Activated CD4-positive, alpha-beta memory T cell treated with anti-CD3 and anti-CD28 coated beads for 36 hours (primary cell): ENCODE data around the gene PLCB4. TPM values are rescaled to one million over a fixed set of nuclear protein-coding genes. Genes with fewer than 3 reads are reported as not detected.

Experiments
- CTCF ChIA-PET: fragments of 350-600 bp; sonication (Branson Sonifier 250); formaldehyde crosslinking; loops from one replicate; lab custom pipeline; 2021; ENCODE audit warnings: antibody characterized with exemption, inconsistent platforms; lab: Charles Lee
- POLR2A ChIA-PET: fragments of 350-600 bp; sonication (Branson Sonifier 250); formaldehyde crosslinking; loops from one replicate; lab custom pipeline; 2021; ENCODE audit warnings: antibody characterized with exemption; lab: Charles Lee
- DNase-seq: peaks from one replicate; pipeline ENCODE4 v3.0.0-alpha.2; 2020
- H3K27ac Mint-ChIP-seq: one replicate; pipeline ENCODE4 v1.8.0; 2021; ENCODE audit warnings: mixed read lengths
- H3K27me3 Mint-ChIP-seq: one replicate; pipeline ENCODE4 v1.8.0; 2021; ENCODE audit warnings: mixed read lengths
- H3K36me3 Mint-ChIP-seq: one replicate; pipeline ENCODE4 v1.8.0; 2021; ENCODE audit warnings: mixed read lengths
- H3K4me1 Mint-ChIP-seq: one replicate; pipeline ENCODE4 v1.8.0; 2021; ENCODE audit warnings: low read depth, mixed read lengths
- H3K4me3 Mint-ChIP-seq: one replicate; pipeline ENCODE4 v1.8.0; 2021; ENCODE audit warnings: mild to moderate bottlenecking, mixed read lengths
- H3K9me3 Mint-ChIP-seq: one replicate; pipeline ENCODE4 v1.8.0; 2021; ENCODE audit warnings: mixed read lengths
- intact Hi-C: fragments of 100-400 bp; cut with micrococcal nuclease; formaldehyde crosslinking; loops from one replicate; pipeline ENCODE4 v1.15.1; 2023
- total RNA-seq, 2 experiments: library from RNA; stranded (reverse); gene quantifications; one replicate each; pipeline ENCODE4 v1.2.3, GENCODE V29; 2021

PLCB4 gene
- total RNA-seq, 2 experiments from 2014 or later = not detected

DNA sequence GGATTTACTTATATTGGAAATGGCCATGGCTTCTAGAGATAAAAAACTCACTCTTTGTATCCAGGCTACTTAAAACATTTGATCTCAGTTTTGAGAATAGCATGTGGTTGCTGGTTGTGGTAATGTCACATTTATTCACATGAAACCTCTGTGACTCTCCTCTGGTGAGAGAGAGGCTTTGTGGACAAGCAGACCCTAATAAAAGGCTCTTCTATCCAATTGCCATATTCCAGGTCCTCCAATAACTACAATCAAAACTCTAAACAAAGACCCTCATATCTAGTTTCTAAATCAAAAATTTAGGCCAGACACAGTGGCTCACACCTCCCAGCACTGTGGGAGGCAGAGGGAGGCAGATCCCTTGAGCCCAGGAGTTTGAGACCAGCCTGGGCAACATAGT is 269.2 kb downstream of the PLCB4 start:
- no peak for DNase-seq

GRCh38 chr20:9339708-9340107 is 270.8 kb downstream of the PLCB4 start:
- Mint-ChIP-seq H3K27ac (no peak overlapping the region), H3K4me3 (no peak overlapping the region), H3K9me3 (peaks cover 2% of the 10 kb centered on the region), H3K27me3 (no peaks in the 10 kb centered on the region), H3K4me1 (no peaks in the 10 kb centered on the region), H3K36me3 (no peaks in the 10 kb centered on the region)
- intact Hi-C loops = no loop called here
- DNase-seq = no peak
- POLR2A ChIA-PET = no interaction called here
- CTCF ChIA-PET = no interaction called here

More for the DNA sequence above, 269.2 kb downstream of the PLCB4 start:
- POLR2A ChIA-PET = no interaction called here
- no peaks in the 10 kb centered on the region for H3K36me3 Mint-ChIP-seq
- intact Hi-C loops = no loop called here
- H3K27me3 Mint-ChIP-seq = no peaks in the 10 kb centered on the region
- no peak overlapping the region for H3K27ac Mint-ChIP-seq
- no peak overlapping the region for H3K4me3 Mint-ChIP-seq
- H3K9me3 Mint-ChIP-seq = peaks cover 2% of the 10 kb centered on the region
- CTCF ChIA-PET = no interaction called here
- H3K4me1 Mint-ChIP-seq = no peaks in the 10 kb centered on the region

GRCh38 chr20:9342651-9343050 is 273.8 kb downstream of the PLCB4 start:
- H3K27me3 Mint-ChIP-seq = no peaks in the 10 kb centered on the region
- ChIA-PET CTCF (no interaction called here), POLR2A (no interaction called here)

DNA sequence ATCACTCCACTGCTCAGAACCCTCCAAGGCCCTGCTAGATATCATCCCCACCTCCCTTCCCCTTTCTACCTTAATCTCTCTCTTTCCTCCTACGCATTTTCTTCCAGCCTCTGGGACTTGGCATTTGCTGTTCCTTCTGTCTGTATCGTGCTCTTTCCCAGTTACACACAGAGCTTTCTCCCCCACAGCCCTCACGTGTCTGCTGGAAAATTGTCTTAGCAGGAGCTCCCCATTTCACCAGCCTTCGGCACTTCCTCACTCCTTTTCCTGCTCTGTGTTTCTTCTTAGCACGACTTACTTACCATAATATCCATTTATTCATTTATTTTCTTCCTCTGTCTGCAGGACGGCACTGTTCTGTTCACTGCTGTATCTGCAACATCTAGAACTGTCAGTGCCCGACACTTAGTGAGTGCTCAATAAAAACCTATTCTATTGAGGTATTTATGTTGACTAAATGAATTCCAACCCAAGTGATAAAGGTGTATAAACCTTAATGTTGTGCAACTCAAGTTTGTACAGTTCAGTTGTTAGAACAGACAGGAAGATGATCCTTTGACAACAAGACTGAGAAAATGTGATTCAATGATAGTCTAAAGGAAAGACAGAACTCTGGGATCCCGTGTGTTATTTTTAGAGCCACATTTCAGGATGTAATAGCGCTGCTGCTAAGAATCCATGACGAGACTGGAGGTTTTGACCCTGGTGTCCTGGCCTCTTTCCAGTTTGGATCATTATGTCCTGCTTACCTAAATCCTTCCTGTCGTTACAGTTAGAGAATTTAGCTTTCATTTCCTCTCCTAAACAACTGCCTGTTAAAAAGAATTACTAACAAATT is 275.4 kb downstream of the PLCB4 start:
- CTCF ChIA-PET = no interaction called here
- no peak for DNase-seq
- Mint-ChIP-seq H3K36me3 (no peaks in the 10 kb centered on the region), H3K27ac (no peak overlapping the region), H3K9me3 (peaks cover 2% of the 10 kb centered on the region), H3K27me3 (no peaks in the 10 kb centered on the region), H3K4me3 (no peak overlapping the region), H3K4me1 (no peaks in the 10 kb centered on the region)
- POLR2A ChIA-PET = no interaction called here
- intact Hi-C loops = no loop called here

More at GRCh38 chr20:9342651-9343050, 273.8 kb downstream of the PLCB4 start:
- Mint-ChIP-seq H3K4me3 (no peak overlapping the region), H3K9me3 (peaks cover 2% of the 10 kb centered on the region), H3K4me1 (no peaks in the 10 kb centered on the region), H3K27ac (no peak overlapping the region), H3K36me3 (no peaks in the 10 kb centered on the region)
- intact Hi-C loops = no loop called here
- DNase-seq = no peak

DNA sequence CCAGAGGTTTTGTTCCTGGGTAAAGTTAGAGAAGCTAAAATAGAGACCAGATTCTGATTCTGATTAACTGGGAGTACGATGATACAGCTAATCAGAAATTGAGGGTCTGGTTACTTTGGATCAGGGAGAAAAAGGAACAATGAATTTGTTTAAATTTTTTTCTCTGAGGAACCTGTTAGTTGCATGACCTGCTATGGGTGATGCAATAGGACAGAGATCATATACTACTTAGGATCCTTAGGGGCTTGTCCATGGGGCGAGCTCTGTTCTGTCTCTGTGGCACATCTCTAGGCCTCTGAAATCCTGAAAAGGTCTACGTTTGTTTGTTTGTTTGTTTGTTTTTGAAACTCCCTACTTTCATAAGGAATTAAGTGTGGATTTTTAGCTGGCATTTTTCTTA is 279.4 kb downstream of the PLCB4 start:
- CTCF ChIA-PET = interaction anchor here (1.3 kb wide), 1 partner anchor 60 kb away, joined by 4 read pairs; no protein-coding TSS in a partner anchor
- Mint-ChIP-seq H3K27me3 (no peaks in the 10 kb centered on the region), H3K9me3 (no peaks in the 10 kb centered on the region), H3K4me3 (no peak overlapping the region), H3K36me3 (no peaks in the 10 kb centered on the region), H3K4me1 (no peaks in the 10 kb centered on the region), H3K27ac (no peak overlapping the region)
- intact Hi-C loops = no loop called here
- DNase-seq = no peak
- POLR2A ChIA-PET = no interaction called here

GRCh38 chr20:9348747-9349146 is 279.9 kb downstream of the PLCB4 start:
- Mint-ChIP-seq H3K9me3 (no peaks in the 10 kb centered on the region), H3K4me3 (no peak overlapping the region), H3K4me1 (no peaks in the 10 kb centered on the region), H3K27ac (no peak overlapping the region), H3K27me3 (no peaks in the 10 kb centered on the region), H3K36me3 (no peaks in the 10 kb centered on the region)
- CTCF ChIA-PET = interaction anchor here (1.3 kb wide), 1 partner anchor 59 kb away, joined by 4 read pairs; no protein-coding TSS in a partner anchor
- POLR2A ChIA-PET = no interaction called here
- no peak for DNase-seq
- intact Hi-C loops = no loop called here

DNA sequence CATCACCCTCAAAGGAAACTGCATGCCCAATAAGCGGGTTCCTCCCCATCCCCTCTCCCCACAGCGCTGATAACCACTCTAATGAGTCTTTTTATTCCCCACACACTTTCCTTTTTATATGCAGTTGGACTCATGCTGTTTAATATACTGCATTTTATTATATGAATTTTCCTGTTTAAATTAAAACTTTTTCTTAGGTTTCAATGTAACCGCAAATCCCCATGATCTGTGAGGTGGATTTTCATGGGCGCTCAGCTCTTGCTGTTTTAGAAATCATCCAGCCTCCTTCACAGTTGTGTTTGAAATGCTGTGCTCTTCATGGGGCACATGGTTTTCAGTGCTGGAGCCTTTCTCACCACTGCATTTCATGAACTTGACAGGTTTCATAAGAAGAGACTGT is 280.4 kb downstream of the PLCB4 start:
- no peaks in the 10 kb centered on the region for H3K27me3 Mint-ChIP-seq
- ChIA-PET CTCF (no interaction called here), POLR2A (no interaction called here)
- H3K9me3 Mint-ChIP-seq = no peaks in the 10 kb centered on the region
- no peak for DNase-seq
- H3K27ac Mint-ChIP-seq = no peak overlapping the region
- no peaks in the 10 kb centered on the region for H3K4me1 Mint-ChIP-seq
- H3K36me3 Mint-ChIP-seq = no peaks in the 10 kb centered on the region
- intact Hi-C loops = no loop called here
- H3K4me3 Mint-ChIP-seq = no peak overlapping the region

DNA sequence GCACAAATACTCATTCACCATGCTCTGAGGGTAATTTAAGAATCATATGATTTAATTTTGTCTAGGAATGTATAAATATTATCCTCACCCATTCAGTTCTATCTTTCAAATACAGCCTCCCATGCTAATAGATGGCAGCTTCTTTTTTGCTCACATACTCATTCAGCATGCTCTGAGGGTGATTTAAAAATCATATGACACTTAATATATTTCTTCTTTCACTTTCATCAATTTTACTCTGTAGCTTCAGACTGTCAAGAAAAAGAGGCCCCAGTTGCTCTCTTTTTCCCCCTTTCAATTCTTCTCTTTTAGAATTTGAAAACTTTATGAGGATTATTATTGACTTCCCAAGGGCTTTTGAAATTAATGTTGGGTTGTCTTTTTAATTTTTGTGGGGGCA is 283.9 kb downstream of the PLCB4 start:
- Mint-ChIP-seq H3K27ac (no peak overlapping the region), H3K36me3 (no peaks in the 10 kb centered on the region), H3K9me3 (no peaks in the 10 kb centered on the region), H3K27me3 (no peaks in the 10 kb centered on the region), H3K4me1 (no peaks in the 10 kb centered on the region), H3K4me3 (no peak overlapping the region)
- ChIA-PET POLR2A (no interaction called here), CTCF (no interaction called here)
- intact Hi-C loops = no loop called here
- DNase-seq = no peak

GRCh38 chr20:9353180-9353915 is 284.5 kb downstream of the PLCB4 start:
- no peak overlapping the region for H3K4me3 Mint-ChIP-seq
- no peaks in the 10 kb centered on the region for H3K27me3 Mint-ChIP-seq
- DNase-seq = no peak
- H3K27ac Mint-ChIP-seq = no peak overlapping the region
- ChIA-PET POLR2A (no interaction called here), CTCF (no interaction called here)
- H3K36me3 Mint-ChIP-seq = no peaks in the 10 kb centered on the region
- intact Hi-C loops = no loop called here
- H3K9me3 Mint-ChIP-seq = no peaks in the 10 kb centered on the region
- H3K4me1 Mint-ChIP-seq = no peaks in the 10 kb centered on the region

DNA sequence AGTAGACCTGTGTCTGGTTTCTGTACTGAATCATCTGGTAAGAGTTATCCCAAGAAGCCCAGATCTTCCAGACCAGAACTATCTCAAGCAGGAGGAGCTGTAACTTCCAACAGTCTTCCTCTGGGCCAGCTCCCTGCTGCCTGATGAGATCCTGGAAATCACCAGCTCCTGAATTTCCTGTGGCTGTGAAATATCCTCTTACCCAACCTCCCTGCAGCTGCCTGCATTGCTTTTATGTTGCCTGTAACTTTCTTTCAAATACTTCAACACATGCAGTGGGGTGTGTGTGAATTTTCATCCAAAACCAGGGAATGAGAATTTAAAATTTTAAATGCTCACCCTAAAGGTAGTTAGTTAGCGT is 285.0 kb downstream of the PLCB4 start:
- Mint-ChIP-seq H3K9me3 (no peaks in the 10 kb centered on the region), H3K4me3 (no peak overlapping the region), H3K27ac (no peak overlapping the region), H3K27me3 (no peaks in the 10 kb centered on the region), H3K4me1 (no peaks in the 10 kb centered on the region), H3K36me3 (no peaks in the 10 kb centered on the region)
- no peak for DNase-seq
- CTCF ChIA-PET = no interaction called here
- POLR2A ChIA-PET = no interaction called here
- intact Hi-C loops = no loop called here

GRCh38 chr20:9354579-9354978 is 285.7 kb downstream of the PLCB4 start:
- Mint-ChIP-seq H3K27me3 (no peaks in the 10 kb centered on the region), H3K36me3 (no peaks in the 10 kb centered on the region), H3K4me1 (no peaks in the 10 kb centered on the region), H3K4me3 (no peak overlapping the region), H3K27ac (no peak overlapping the region), H3K9me3 (no peaks in the 10 kb centered on the region)
- CTCF ChIA-PET = no interaction called here
- POLR2A ChIA-PET = no interaction called here
- intact Hi-C loops = no loop called here
- no peak for DNase-seq

GRCh38 chr20:9358001-9358400 is 289.1 kb downstream of the PLCB4 start:
- Mint-ChIP-seq H3K27me3 (no peaks in the 10 kb centered on the region), H3K36me3 (no peaks in the 10 kb centered on the region), H3K27ac (no peak overlapping the region), H3K4me3 (no peak overlapping the region), H3K9me3 (no peaks in the 10 kb centered on the region), H3K4me1 (no peaks in the 10 kb centered on the region)
- ChIA-PET POLR2A (no interaction called here), CTCF (no interaction called here)
- intact Hi-C loops = no loop called here
- no peak for DNase-seq
